Caco-2 (cell line): ENCODE measurements around the gene NFATC4. TPM values are rescaled to one million over a fixed set of nuclear protein-coding genes. Genes with fewer than 3 reads are reported as not detected.

ENCODE experiments used
- BruUV-seq: library from RNA; stranded (reverse); fragments of 400-500 nt; replicated peaks from 2 replicates; lab custom pipeline; 2021; lab: Mats Ljungman, UMichigan
- CTCF ChIA-PET: fragments of 300-600 bp; sonication (Branson Sonifier 250); formaldehyde crosslinking; loops from one replicate; lab custom pipeline; 2022; ENCODE audit warnings: antibody characterized with exemption; lab: Charles Lee
- POLR2A ChIA-PET: fragments of 300-600 bp; sonication (Branson Sonifier 250); formaldehyde crosslinking; loops from one replicate; lab custom pipeline; 2022; ENCODE audit warnings: antibody characterized with exemption; lab: Charles Lee
- DNase-seq, 2 experiments: peaks; one replicate each; pipeline versions ENCODE4 v3.0.0 to v3.0.0-alpha.2; 2020 to 2022
- H3K27me3 ChIP-seq: replicated peaks from 2 replicates; pipeline ENCODE4 v1.6.0; 2011; ENCODE audit warnings: low read length; ENCODE audit not compliant: control insufficient read depth, insufficient read depth
- H3K36me3 ChIP-seq: 2 replicates; pipeline ENCODE4 v1.5.1; 2011; ENCODE audit warnings: low read length; ENCODE audit not compliant: control insufficient read depth, insufficient read depth
- H3K4me1 ChIP-seq: fragments of 250-450 bp; sonication (Bioruptor Pico); 2 replicates; pipeline ENCODE4 v1.5.1; 2020; ENCODE audit warnings: mild to moderate bottlenecking
- H3K4me3 ChIP-seq: 2 replicates; pipeline ENCODE4 v1.5.1; 2011; ENCODE audit warnings: low read depth, mild to moderate bottlenecking, control low read depth, low read length
- H3K9me3 ChIP-seq: fragments of 250-450 bp; sonication (Bioruptor Pico); 2 replicates; pipeline ENCODE4 v1.5.1; 2020; ENCODE audit warnings: mild to moderate bottlenecking, moderate library complexity
- H3K27ac Mint-ChIP-seq: one replicate; pipeline ENCODE4 v1.8.0; 2022; ENCODE audit warnings: mixed read lengths; ENCODE audit not compliant: unreplicated experiment
- H3K27me3 Mint-ChIP-seq: one replicate; pipeline ENCODE4 v1.8.0; 2022; ENCODE audit warnings: mixed read lengths; ENCODE audit not compliant: insufficient read depth, unreplicated experiment
- H3K36me3 Mint-ChIP-seq: one replicate; pipeline ENCODE4 v1.8.0; 2022; ENCODE audit warnings: mild to moderate bottlenecking, mixed read lengths; ENCODE audit not compliant: insufficient read depth, unreplicated experiment
- H3K4me1 Mint-ChIP-seq: one replicate; pipeline ENCODE4 v1.8.0; 2022; ENCODE audit warnings: low read depth, mixed read lengths; ENCODE audit not compliant: unreplicated experiment
- H3K4me3 Mint-ChIP-seq: one replicate; pipeline ENCODE4 v1.8.0; 2022; ENCODE audit warnings: mild to moderate bottlenecking, moderate library complexity, mixed read lengths; ENCODE audit not compliant: unreplicated experiment
- H3K9me3 Mint-ChIP-seq: one replicate; pipeline ENCODE4 v1.8.0; 2022; ENCODE audit warnings: mixed read lengths; ENCODE audit not compliant: unreplicated experiment
- intact Hi-C: fragments of 100-400 bp; cut with micrococcal nuclease; formaldehyde crosslinking; loops from one replicate; pipeline ENCODE4 v1.10.0; 2022; ENCODE audit not compliant: unreplicated experiment
- total RNA-seq: library from RNA; stranded (reverse); gene quantifications from 2 replicates; pipeline ENCODE4 v1.2.3, GENCODE V29; 2022
- TF ChIP-seq, protein P1 (sequence below), 2 experiments: fragments of 200-600 bp in 1 of 2; IDR thresholded peaks; 1 replicate in 1 of 2; 2 replicates in 1 of 2; pipeline versions ENCODE4 v1.5.1 to v1.8.0; 2011 to 2022; ENCODE audit warnings: antibody characterized with exemption in 1 of 2, control low read depth in 1 of 2, inconsistent platforms in 1 of 2, low read depth in 1 of 2, low read length in 1 of 2, mild to moderate bottlenecking in 1 of 2, moderate library complexity in 1 of 2; ENCODE audit not compliant: insufficient read depth in 1 of 2, severe bottlenecking in 1 of 2, unreplicated experiment in 1 of 2

The NFATC4 gene
- total RNA-seq, 1 experiment from 2014 or later, result 0.88 TPM

DNA sequence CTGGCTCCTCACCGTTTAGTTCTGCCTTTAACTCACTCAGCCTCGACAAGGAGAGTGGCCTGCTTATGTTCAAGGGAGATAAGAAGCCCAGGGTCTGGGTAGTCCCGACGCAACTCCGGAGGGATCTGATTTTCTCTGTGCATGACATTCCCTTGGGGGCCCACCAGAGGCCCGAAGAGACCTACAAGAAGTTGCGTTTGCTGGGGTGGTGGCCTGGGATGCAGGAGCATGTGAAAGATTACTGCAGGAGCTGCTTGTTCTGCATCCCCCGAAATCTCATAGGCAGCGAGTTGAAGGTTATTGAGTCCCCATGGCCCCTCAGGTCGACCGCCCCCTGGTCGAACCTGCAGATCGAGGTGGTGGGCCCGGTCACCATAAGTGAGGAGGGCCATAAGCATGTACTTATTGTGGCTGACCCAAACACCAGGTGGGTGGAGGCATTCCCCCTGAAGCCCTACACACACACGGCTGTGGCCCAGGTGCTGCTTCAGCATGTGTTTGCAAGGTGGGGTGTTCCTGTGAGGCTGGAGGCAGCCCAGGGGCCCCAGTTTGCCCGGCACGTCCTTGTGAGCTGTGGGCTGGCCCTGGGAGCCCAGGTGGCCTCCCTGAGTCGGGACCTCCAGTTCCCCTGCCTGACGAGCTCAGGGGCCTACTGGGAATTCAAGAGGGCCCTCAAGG is 48.4 kb downstream of the NFATC4 start:
- Mint-ChIP-seq H3K9me3 (no peaks in the 10 kb centered on the region), H3K27me3 (no peaks in the 10 kb centered on the region), H3K27ac (no peak overlapping the region), H3K36me3 (no peaks in the 10 kb centered on the region), H3K4me1 (no peaks in the 10 kb centered on the region), H3K4me3 (no peak overlapping the region)
- ChIA-PET POLR2A (no interaction called here), CTCF (no interaction called here)
- DNase-seq, result no peak
- Histone ChIP-seq H3K36me3 (no peaks in the 10 kb centered on the region; the same call in 1 of the 2 replicates), H3K4me3 (no peak overlapping the region), H3K27me3 (no peaks in the 10 kb centered on the region), H3K4me1 (no peaks in the 10 kb centered on the region), H3K9me3 (no peaks in the 10 kb centered on the region)
- intact Hi-C loops, result no loop called here
- no TSS peak for BruUV-seq
- TF ChIP-seq, protein P1, sequence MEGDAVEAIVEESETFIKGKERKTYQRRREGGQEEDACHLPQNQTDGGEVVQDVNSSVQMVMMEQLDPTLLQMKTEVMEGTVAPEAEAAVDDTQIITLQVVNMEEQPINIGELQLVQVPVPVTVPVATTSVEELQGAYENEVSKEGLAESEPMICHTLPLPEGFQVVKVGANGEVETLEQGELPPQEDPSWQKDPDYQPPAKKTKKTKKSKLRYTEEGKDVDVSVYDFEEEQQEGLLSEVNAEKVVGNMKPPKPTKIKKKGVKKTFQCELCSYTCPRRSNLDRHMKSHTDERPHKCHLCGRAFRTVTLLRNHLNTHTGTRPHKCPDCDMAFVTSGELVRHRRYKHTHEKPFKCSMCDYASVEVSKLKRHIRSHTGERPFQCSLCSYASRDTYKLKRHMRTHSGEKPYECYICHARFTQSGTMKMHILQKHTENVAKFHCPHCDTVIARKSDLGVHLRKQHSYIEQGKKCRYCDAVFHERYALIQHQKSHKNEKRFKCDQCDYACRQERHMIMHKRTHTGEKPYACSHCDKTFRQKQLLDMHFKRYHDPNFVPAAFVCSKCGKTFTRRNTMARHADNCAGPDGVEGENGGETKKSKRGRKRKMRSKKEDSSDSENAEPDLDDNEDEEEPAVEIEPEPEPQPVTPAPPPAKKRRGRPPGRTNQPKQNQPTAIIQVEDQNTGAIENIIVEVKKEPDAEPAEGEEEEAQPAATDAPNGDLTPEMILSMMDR (IDR thresholded peaks at IDR 0.05; ENCODE audit: insufficient read depth in 1 of 2, low read depth in 1 of 2, low read length in 1 of 2, severe bottlenecking in 1 of 2, unreplicated experiment in 1 of 2), result no peak

DNA sequence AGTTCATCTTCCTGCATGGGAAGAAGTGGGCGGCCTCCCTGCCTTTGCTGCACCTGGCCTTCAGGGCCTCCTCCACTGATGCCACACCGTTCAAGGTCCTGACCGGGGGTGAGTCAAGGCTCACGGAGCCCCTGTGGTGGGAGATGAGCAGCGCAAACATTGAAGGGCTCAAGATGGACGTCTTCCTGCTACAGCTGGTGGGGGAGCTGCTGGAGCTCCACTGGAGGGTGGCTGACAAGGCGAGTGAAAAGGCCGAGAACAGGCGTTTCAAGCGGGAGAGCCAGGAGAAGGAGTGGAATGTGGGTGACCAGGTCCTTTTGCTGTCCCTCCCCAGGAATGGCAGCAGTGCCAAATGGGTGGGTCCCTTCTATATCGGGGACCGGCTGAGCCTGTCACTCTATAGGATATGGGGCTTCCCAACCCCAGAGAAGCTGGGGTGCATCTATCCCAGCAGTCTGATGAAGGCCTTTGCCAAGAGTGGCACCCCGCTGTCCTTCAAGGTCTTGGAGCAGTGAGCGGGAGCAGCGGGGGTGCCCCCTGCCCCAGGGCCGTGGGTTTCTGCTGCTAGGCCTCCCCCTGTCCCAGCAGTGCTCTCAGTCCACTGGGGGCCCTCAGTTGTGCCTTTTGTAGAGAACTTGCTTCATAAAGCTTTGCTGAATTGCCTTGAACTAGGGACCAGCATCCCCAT is 49.1 kb downstream of the NFATC4 start:
- CTCF ChIA-PET, result no interaction called here
- no TSS peak for BruUV-seq

DNA sequence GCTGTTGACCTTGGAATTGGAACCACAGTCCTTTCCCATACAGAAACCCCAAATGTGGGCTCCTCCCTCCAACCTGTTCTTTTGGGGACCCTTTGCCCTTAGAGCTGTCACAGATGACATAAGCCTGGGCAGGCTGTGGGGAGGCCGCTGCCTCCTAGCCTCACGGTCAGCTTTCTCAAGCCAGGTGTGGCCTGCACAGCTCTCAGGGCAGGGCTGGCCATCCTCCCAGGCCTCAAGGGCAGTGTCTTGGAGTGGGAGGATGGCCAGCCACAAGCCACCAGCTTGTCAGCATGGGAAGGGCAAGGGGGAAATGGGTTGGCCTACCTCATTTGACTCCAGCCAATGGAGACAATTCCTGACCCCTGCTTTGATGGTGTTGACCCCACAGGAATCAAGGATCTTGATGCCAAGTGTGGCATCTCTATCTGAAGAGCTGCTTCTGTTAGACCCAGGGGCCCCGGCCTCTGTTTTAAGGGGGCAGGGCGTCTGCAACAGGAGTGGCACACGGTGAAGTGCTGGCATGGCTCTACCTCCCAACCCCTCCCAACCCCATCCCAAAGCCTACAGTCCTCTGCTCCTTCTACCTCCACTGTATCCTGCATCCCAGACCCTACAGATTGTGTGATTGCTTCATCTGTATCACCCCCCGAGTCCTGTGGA is 50.0 kb downstream of the NFATC4 start:
- intact Hi-C loops, result no loop called here
- Mint-ChIP-seq H3K36me3 (no peaks in the 10 kb centered on the region), H3K27me3 (no peaks in the 10 kb centered on the region), H3K27ac (no peak overlapping the region), H3K4me3 (no peak overlapping the region), H3K4me1 (no peaks in the 10 kb centered on the region), H3K9me3 (no peaks in the 10 kb centered on the region)
- DNase-seq, result no peak
- no peaks in the 10 kb centered on the region for H3K36me3 ChIP-seq
- H3K27me3 ChIP-seq, result no peaks in the 10 kb centered on the region
- H3K9me3 ChIP-seq, result no peaks in the 10 kb centered on the region
- CTCF ChIA-PET, result interaction anchor here (2.1 kb wide), 1 partner anchor 13 kb away, joined by 7 read pairs; no protein-coding TSS in a partner anchor
- POLR2A ChIA-PET, result no interaction called here
- H3K4me3 ChIP-seq, result no peak overlapping the region
- H3K4me1 ChIP-seq, result peaks cover 5% of the 10 kb centered on the region; the same call in 1 of the 2 replicates
- BruUV-seq, result no TSS peak
- TF ChIP-seq, protein P1 (IDR thresholded peaks at IDR 0.05; ENCODE audit: insufficient read depth in 1 of 2, low read depth in 1 of 2, low read length in 1 of 2, severe bottlenecking in 1 of 2, unreplicated experiment in 1 of 2), result no peak

More for the DNA sequence above, 49.1 kb downstream of the NFATC4 start:
- Mint-ChIP-seq H3K27ac (no peak overlapping the region), H3K9me3 (no peaks in the 10 kb centered on the region), H3K36me3 (no peaks in the 10 kb centered on the region), H3K4me1 (no peaks in the 10 kb centered on the region), H3K4me3 (no peak overlapping the region), H3K27me3 (no peaks in the 10 kb centered on the region)
- no peak overlapping the region for H3K4me3 ChIP-seq
- intact Hi-C loops, result no loop called here
- no peaks in the 10 kb centered on the region for H3K27me3 ChIP-seq
- H3K9me3 ChIP-seq, result no peaks in the 10 kb centered on the region
- TF ChIP-seq, protein P1 (IDR thresholded peaks at IDR 0.05; ENCODE audit: insufficient read depth in 1 of 2, low read depth in 1 of 2, low read length in 1 of 2, severe bottlenecking in 1 of 2, unreplicated experiment in 1 of 2), result no peak
- POLR2A ChIA-PET, result no interaction called here
- no peaks in the 10 kb centered on the region; the same call in 1 of the 2 replicates for H3K36me3 ChIP-seq
- no peak for DNase-seq
- no peaks in the 10 kb centered on the region for H3K4me1 ChIP-seq
